HG03159 (cell line): Measurements from ENCODE around the gene TCF7L2.

Experiments used
- ATAC-seq: cut with Tn5 transposase; IDR thresholded peaks from one replicate; pipeline ENCODE4 v1.9.1; 2021; ENCODE audit warnings: mild to moderate bottlenecking, moderate library complexity; ENCODE audit not compliant: unreplicated experiment

Gene TCF7L2

DNA sequence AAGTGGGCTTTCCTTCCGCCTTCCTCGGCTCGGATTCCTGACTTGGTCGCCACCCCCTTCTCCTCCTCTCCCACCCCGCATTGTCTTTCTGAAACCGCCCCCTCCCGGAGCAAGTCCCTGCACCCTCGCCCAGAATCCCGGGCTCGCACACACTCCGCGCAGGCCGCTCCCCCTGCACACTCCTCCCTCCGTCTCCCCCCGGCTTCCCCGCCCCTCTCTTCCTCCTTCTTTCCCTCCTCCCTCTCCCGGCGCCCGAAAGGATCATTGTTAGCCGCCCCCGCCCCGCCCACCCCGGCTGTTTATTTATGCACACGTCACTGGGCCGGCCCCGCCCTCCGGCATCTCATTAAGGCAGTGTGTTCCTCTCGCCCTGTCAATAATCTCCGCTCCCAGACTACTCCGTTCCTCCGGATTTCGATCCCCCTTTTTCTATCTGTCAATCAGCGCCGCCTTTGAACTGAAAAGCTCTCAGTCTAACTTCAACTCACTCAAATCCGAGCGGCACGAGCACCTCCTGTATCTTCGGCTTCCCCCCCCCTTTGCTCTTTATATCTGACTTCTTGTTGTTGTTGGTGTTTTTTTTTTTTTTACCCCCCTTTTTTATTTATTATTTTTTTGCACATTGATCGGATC, at the start of gene TCF7L2:
TSS of gene TCF7L2 (plus strand) at position 373 of the 633 bp plus-strand sequence. CDS start 510 bp downstream, outside the sequence.
- peak; percentile 65 for ATAC-seq

DNA sequence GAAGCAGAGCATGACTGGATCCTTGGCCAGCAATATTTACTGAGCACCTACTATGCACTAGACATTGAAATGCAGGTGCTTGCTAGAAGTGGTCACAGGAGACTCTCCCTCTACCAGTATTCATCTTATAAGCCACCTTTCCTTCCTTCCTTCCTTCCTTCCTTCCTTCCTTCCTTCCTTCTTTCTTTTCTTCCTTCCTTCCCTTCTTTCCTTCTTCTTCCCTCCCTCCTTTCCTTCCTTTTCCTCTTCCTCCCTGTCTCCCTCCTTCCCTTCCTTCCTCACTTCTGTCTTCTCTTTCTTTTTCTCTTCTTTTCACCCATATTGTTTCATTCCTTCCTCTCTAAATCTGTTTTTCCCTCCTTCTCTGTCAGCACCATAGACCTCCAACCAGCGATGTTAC, 47.3 kb upstream of the TCF7L2 start:
- no peak for ATAC-seq

DNA sequence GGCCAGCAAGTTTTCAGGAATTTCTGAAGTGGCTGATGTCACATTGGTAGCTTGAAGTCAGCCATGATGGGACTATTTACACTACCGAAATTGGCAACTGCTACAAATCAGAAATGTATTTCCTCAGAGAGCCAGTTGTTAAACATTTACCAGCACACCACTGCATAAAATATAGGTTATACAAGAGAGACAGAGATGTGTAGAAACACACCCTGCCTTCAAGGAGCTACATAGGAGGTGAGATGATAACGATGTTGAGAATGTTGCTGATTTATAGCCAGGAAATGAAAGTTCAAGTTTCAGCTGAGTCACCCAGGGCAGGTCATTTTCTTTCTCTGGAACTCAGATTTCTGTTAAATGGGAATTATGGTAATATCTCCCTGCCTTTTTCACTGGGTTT, 46.0 kb upstream of the TCF7L2 start:
- ATAC-seq, result no peak

DNA sequence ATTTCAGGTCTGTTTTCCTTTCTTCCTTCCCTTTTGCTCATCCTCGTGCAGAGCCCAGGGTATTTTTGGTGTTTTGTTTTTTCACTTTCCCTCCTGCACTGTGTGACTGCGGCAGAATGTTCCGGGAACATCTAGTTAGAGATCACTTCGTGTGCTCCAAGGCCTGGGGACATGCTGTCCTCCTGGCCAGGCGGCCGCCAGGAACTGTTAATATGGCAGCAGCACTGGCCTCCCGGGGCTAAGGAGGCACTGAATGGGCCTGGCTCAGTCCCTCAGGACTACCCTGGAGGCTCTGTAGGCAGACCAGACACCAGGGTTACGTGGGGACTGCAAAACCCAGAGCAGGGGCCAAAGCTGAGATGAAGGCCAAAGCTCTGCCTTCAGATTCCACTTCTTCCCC, 43.1 kb upstream of the TCF7L2 start:
- no peak for ATAC-seq

DNA sequence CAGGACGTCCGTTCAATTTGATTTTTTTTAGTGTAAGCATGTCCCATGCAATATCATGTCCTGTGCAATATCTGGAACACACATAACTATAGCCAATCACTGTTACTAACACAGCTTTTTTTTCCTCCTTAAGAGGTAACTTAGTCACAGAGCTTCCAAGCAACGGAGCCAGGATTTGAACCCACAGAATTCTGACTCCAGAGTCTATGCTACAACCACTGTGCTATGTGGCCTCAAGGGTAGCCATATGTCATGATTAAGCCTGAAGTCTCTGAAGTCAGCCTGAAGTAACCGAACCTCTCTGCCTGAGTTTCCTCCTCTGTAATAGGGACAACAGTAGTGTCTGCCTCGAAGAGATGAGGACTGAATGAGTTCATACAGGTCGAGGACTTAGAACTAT, 42.2 kb upstream of the TCF7L2 start:
- ATAC-seq, result no peak

DNA sequence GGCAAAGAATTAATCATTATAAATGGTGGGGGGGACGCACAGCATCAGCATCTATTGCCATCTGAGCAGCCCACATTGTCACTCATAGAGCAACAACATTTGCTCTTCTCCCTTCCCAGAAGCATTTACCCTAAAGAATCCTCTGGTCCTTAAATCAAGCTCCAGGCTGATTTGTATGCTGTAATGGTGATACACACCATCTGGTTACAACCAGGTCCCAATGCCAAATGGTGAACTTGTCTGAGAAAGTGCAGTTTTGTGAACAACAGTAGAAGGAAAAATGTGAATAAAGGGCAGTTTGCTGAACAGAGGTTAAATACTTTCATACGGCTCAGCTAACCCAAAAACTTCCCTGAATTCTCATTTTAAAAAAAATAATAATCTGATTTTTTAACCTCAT, 38.8 kb upstream of the TCF7L2 start:
- no peak for ATAC-seq

DNA sequence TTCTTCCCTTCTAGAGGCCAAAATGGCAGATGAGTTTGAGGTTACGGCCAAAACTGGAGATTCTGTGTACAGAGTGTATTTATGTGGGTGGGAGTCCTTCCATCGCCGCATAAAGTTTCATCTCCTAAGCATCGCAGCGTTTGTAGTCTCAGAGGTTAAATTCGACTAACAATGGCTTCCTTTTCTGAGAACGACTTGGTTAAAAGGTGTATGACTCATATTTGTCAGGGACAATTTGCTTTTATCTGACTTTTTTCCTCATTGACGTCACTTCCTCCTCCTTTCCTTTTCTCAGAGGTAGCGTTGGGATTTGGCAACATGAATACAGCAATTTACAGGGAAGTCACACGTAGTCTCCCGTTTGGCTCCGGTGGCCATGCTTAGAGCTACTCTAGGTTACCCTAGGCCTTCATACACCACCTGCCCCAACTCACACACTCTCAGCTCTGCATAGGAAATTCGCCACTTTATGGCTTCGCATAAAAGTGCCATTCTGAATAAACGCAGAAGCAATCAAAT, 37.6 kb upstream of the TCF7L2 start:
- no peak for ATAC-seq

DNA sequence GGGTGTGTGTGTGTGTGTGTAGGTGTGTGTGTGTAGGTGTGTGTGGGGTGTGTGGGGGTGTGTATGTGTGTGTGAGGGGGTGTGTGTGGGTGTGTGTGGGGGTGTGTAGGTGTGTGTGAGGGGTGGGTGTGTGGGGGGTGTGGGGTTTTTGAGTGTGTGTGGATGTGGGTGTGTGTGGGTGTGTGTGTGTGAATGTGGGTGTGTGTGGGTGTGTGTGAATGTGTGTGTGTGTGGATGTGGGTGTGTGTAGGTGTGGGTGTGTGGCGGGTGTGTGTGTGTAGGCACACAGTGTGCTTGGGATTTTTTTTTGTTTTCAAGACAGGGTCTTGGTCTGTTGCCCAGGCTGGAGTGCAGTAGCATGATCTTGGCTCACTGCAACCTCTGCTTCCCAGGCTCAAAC, 36.8 kb upstream of the TCF7L2 start:
- no peak for ATAC-seq

DNA sequence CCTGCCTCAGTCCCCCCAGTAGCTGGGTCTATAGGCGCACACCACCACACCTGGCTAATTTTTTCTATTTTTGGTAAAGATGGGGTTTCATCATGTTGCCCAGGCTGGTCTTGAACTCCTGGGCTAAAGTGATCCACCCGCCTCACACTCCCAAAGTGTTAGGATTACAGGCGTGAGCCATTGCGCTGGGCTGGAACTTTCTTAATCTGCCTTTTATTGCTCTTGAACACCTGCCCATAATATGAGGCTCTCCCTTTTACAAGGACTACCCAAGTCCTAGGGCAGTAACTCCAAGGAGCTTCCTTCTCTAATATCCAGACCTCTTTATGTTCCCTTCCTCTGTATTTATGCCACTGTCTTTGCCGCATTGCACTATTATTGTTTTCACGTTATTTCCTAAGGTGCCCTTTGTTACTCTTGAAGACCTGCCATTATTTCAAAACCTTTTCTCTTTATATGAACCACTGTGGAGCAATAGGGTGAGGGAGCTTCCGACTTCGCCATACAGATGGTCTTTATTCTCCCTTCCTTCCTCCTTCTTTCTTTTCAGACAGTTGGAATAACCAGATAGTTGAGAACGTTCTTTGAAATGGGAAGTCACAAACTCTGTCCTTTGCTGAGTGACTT, 36.3 kb upstream of the TCF7L2 start:
- no peak for ATAC-seq

DNA sequence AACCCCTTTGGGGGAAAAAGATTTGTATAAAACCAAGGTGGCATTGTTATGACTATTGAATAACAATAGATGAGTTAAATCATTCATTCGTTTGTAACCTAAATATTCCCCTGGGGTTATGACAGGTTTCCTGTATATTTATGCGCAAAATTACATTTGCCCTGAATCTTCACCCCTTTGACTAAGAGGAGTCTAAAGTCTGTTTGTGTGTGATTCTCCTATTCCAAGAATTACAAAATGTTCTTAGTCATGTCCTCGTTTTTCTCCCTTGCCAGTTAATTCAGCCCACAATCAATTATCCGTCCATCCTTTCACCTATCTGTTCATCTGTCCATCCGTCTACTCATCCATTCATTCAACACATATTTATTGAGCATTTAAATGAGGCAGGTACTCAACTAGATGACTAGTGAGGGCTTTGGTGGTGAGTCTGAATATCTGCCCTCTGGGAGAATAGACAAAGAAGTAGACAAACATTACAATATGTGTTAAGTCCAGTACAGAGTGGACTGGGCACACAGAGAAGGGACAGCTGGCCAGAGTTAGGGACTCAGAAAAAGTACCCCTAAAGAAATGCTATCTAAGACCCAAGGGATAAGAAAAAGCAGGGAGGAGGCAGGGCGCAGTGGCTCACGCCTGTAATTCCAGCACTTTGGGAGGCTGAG, 35.6 kb upstream of the TCF7L2 start:
- ATAC-seq, result no peak

DNA sequence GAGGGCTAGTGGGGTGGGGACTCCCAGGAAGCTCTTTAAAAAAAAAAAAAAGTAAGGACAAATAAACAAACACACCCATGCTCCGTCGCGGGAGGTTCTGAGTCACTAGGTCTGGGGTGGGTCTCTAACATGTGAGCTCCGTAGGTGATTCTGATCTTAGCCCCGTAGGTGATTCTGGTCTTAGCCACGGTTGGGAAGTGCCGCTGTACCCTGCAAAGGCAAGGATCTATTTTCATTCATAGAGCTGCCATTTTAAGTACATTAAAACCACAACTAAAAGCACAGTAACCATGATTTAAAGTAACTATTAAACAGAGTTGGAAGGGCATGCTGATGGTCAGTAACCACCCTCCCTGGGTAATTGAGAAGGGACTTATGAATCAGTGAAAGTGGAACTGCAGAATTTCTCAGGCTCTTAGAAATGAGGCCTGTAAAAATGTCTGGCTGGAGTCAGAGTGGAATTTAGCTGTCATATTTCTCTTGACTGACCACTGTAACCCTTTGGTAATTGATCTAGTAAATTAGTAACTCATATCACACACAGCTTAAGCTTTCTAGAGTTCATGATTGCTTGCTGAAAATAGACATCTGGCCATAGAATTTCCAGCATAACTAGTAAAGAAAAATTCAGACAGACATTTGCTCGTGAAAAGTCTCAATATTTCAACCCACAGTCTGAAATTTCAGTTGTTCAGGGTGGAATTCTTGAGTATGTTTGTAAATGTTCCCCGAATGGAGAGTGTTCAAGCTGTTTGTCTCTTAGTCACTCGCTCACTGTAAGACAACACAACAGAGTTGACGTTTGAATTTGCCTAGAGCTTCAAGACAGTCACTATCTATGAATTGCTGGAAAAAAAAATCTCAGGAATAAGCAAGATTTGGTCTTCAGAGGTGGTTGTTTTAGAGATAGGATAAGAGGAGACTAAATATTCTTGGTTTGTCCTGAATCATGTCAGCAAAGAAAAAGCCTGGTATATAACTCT, 34.2 kb upstream of the TCF7L2 start:
- ATAC-seq, result peak; percentile 57

DNA sequence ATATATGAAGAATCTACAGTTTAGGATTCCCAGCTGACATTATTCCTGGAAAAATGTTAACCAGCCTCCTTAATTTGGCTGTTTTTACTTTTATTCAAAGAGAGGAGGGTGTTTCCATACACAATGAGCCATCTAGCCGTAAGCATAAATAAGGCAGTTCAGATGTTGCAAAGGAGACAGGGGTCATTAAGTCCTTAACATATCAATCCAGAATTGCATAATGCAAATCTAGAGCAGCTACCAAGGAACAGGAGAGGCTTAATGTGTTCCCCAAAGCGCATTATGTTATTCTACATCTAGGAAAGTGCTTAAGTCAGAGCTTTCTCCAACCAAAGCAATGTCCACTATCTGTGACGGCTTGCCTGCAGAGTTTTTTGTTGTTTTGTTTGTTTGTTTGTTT, 32.4 kb upstream of the TCF7L2 start:
- ATAC-seq, result no peak

DNA sequence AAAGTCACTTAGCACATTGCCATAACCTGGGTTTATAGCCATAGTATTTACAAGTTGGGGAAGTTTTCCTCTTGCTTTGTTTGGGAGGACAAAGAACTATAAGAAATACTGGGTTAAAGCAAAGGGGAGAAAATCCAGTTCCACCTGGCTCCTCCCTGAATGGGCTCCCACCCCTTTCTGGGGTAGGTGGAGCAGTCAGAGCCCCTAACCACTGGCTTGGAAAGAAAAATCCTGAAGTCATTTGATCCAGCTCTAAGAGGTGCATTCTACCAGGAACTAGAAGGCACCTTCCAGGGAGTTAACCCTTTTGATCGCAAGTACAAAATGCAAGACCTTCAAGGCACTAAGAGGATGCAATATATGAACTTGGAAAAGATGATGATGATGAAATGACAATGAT, 31.3 kb upstream of the TCF7L2 start:
- ATAC-seq, result no peak

DNA sequence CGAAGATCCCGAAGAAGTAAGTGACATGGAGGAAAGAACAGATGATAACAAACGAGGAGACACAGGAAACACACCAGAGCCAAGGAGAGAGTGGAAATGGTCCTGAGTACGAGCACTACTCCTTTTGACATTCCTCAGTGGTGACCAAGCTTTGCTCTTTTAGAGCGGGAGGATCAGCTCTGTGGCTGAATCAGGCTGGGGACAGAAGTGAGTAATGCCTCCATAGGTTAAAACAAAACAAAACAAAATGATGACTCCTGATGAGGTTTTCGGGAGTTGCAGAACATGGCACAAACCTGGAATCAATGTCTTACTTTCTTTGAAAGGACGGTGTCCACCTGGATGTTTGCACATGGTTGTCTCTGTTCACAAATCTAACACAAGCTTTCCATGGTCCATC, 30.3 kb upstream of the TCF7L2 start:
- ATAC-seq, result no peak

DNA sequence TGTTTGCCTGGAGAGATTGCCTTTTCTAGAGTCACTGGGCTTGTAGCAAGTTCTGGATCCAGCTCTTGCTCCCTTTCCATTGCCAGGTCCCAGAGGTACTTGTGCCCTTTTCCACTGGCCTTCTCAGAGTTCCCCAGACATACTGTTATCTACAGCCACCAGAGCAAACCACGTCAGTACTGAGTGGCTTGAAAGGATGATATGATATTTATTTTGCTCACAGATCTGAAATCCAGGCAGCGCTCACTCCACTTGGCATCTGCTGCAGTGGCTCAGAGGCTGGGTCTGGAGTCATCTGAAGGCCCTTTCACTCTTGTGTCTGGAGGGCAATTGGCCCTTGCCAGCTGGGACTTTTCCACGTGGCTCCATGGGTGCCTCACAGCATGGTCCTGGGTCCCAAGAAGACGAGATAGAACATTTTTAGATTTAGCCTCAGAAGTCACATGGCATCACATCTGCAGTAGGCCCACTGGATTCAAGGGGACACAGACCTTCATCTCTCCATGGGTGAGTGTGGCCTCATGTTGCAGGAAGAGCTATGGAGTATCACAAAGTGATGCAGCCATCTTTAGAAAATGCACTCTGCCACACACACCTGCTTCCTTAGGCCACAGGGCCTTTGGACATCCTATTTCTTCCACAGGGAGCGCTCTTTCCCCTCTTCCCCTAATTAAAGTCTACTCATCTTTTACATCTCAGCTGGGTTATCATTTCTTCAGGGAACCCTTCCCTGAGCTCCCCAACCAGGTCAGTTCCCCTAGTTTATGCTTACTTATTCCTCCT, 22.9 kb upstream of the TCF7L2 start:
- no peak for ATAC-seq

DNA sequence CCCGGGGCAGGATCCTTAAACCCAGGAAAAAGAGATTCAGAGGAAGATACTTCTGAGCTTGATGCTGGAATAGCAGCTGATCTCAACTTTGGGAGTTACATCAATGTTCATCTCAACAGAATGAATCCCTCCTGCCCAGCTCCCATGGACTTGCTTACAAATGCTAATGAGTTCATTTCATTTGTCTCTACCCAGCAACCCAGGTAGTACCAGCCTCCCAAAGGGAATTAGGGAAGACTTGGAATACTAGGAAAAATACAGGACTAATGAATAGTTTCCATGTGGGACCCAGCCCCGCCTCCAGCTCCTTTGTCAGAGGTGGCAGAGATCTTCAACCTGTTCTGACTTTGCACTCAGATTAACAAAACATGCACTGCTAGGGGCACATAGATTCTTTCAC, 22.1 kb upstream of the TCF7L2 start:
- no peak for ATAC-seq

DNA sequence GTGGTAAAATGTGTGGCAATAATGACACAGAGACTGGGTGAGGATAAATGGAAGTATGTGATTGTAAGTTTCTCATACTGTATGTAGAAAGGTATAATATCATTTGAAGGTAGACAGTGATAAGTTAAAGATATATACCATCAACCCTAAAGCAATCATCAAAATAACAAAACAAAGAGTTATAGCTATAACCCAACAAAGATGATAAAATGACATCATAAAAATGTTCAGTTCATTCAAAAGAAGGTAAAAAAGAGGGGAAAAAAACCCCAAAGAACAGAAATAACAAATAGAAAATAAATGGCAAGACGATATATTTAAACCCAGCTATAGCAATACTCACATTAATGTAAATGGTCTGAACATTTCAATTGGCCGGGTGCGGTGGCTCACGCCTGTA, 17.4 kb upstream of the TCF7L2 start:
- no peak for ATAC-seq

DNA sequence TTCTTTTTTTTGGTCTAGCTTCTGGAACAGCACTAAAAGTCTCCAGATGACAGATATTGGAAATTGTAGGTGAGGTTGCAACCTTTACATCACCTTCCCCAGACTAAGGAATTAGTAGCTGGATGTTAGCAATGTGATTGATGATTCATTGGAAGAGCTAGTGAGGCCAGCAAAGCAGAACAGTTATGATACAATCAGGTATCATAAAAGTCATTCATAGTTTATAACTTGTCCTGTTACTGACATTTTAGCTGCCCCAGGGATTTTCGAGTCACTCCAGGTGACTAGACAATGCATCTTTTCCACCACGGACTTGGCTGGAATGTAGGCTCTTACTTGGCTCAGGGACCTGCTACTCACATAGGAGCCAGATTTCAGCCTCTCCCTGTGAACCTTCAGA, 15.9 kb upstream of the TCF7L2 start:
- ATAC-seq, result no peak

DNA sequence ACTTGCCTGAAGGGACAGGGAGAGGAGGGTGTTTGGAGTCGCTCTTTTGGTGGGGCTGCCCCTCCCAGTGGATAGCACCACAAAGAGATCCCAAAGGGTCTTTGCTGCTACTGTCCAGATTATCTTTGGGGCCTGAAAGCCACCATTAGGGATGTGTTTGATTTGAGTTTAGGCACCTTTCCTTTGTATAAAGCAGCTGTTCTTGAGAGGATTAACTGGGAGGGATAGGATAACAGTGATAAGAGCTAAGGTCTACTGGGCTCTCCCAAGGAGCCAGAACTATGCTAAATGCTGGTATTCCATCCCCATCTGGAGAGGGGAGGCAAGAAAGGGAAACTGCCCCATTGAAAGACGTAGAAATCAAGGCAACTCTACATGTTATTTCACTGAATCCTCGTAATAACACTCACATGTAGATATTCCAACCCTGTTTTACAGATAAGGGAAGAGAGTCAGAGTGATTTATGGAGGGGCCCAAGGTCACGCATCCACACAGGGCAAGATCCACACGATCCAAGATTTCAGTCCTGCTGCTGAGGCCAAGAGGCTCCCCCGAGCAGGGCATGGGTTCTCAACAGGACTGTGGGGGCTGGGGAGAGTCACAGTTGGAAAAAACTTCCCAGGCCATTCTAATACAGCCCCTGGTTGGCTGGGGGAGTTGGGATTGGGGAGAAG, 11.1 kb upstream of the TCF7L2 start:
- ATAC-seq, result no peak

DNA sequence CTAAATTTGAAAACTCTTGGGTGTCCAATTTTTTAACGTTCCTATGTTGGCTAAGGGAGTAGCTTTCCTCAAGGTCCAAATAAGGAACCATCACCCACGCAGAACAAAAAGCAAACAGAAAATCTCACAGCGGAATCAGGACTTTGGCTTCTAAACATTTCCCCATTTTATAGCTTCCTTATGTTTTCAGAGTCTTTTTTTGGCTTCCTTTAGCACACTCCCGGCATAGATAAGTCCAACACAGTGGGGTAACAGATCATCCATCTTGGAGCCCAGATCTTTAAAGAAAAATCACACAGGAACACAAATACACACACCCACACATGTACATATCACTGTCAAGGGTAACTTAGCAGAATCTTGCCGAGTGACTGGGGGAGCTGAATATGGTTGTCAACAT, 4.2 kb upstream of the TCF7L2 start:
- no peak for ATAC-seq
